Measurements from ENCODE around the gene CWC15.
"Not testable (repeated sequence)": the region's sequence is repeated elsewhere in the genome, so short reads cannot be mapped to it uniquely, and the experiment has no call there.

Gene CWC15

DNA sequence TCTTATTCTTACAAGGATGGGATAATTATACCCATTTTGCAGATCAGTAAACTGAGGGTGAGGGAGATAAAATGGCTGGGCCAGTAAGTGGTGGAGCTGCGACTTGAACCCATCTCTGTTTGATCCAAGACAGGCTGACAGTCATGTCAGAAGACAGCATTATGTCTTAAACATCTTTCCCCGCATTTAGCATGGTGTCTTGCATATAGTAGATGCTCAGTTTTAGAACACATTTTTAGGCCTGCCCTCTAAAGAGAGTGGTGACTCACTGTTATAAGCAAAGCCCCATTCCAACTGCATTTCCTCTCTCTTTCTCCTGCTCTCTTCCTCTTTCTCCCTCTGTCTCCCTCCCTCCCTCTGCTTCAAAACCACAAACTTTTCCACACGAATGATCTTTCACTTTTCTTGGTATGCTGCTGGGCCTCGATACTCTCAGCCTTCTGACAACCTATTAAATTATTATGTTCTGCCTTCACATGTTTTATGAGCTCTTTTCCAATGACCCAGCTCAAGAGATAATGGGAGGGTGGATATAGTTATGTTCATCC lies 25.2 kb downstream of the CWC15 start:
- DNase-seq, result peak; percentile 94

DNA sequence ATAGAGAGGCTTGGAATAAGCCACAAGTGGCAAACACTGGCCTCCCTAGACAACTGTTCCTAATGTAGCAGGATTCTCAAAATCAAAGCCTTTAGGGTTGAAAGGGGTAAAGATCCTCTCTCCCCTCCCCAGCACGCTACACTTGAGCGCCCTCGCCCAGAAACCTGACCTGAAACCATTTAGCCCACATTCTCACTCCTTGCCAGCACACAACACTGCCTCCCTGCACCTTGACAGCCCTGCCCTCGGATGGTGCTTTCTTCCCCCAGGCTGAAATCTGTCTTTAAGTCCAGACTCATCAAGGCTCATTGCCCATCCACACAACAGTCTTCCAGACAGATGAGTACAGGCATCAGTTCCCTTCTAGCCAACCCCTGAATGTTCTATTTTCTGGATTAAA lies 26.5 kb downstream of the CWC15 start:
- no peak for DNase-seq

DNA sequence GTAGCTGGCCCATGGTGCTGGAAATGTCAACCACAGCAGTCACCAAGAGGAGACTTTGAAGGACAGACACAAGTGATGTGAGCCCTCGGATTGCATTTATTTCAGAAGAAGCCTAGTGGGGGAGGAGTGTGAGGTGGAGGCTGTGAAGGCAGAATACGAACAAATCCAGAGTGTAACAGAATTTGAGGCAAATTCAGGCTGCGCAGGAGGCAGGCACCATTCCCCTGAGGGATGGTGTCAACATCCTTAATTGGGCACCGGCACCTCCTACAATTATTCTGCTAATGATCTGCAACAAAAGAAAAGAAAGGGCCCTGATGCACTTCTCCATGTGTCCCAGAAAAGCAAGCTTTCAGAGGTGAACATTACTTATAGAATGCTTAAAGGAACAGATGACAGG lies 32.2 kb downstream of the CWC15 start:
- DNase-seq, result no peak

DNA sequence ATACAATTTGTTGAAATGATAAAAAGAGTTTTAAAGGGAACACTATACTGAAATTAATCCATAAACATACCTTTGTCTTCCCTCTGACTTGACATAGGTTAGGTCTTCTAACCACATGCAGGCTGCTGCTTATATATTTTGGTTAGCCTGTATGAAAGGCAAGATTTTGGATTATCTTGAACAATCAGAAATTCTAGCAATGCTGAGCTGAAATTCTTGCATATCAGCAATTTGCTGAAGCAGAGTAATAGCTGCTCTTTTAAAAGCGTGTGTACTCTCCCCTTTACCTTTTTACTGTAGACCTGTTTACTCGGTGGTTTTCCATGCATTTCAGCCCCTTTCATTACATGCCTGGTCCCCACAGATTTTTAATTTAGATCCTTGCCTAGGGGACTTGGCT lies 34.0 kb downstream of the CWC15 start:
- no peak for DNase-seq

DNA sequence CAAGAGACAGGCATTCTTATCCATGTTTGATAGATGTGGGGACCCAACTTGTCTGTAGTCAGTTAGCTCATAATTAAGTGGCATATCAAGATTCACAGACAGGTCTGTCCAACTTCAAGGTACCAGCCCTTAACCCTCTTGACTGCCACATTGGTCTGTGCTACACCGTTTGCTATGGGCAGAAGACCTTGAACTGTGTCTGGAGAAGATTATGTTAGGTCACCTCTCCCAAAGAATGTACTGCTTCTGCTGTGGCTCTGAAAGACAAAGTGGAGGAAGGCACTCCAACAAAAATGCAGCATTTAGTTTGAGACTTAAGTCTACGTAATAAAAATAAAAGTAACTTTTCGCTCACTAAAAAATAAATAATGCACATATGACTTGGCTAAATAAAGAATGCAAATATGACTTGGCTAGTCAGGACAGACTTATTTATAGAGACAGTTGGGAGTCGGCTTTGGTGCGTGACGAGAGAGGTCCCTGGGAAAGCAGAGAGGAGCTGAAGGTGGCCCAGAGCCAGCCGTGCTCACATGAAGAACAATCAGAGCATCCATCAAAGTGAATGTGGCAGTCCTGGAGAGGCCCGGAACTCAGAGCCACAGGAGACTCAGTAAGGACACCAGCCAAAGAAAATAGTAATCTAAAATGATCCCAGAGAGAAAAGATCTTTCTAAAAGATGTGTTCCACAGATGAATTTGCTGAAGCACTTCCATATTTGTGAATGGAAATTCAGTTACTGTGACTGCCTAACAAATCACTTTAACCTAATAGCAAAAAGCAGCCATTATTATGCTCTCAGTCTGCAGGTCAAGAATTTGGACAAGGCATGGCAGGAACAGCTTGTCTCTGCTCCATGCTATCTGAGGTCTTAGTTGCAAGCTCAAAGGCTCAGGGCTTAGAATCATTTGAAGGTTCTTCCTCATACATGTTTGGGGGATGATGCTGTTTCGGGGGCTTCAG lies 35.0 kb downstream of the CWC15 start:
- peak; percentile 97 for DNase-seq

DNA sequence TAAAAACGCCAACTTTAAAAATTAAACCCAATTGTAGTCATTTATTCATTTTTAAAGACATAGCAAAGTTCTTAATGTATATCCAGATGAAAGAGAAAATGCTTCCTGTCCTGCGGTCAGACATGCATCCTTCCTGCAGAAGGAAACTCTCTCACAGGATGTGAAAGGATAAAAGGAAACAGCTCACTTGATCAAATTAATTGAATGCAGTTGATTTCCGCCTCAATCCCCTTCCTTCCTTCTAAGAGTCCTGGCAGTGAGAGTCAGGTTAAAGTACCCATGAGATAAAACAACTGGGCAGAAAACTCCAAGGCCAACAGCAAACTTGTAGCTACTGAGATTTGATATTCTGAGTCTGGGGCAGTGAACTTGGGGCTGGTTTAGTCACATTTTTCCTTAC lies 38.5 kb downstream of the CWC15 start:
- DNase-seq, result peak; percentile 48

DNA sequence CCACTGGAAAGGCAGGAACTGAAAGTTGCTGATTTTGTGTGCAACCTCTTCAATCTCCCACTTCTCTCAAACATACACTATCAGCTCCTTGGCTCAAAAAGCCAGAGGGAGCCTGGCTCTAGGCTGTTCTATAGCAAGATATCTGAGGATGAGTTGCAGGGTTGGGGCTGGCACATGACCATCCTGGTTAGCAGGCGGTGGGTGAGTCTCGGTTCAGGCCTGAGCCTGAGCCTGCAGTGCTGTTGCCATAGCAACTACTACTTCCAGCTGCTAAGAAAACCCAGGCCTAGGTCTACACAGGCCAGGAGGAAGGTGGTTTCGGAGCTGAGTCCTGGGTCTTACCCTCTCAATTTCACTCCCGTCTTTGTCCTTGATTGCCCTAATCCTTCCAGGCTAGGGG lies 39.0 kb downstream of the CWC15 start:
- peak; percentile 60 for DNase-seq

DNA sequence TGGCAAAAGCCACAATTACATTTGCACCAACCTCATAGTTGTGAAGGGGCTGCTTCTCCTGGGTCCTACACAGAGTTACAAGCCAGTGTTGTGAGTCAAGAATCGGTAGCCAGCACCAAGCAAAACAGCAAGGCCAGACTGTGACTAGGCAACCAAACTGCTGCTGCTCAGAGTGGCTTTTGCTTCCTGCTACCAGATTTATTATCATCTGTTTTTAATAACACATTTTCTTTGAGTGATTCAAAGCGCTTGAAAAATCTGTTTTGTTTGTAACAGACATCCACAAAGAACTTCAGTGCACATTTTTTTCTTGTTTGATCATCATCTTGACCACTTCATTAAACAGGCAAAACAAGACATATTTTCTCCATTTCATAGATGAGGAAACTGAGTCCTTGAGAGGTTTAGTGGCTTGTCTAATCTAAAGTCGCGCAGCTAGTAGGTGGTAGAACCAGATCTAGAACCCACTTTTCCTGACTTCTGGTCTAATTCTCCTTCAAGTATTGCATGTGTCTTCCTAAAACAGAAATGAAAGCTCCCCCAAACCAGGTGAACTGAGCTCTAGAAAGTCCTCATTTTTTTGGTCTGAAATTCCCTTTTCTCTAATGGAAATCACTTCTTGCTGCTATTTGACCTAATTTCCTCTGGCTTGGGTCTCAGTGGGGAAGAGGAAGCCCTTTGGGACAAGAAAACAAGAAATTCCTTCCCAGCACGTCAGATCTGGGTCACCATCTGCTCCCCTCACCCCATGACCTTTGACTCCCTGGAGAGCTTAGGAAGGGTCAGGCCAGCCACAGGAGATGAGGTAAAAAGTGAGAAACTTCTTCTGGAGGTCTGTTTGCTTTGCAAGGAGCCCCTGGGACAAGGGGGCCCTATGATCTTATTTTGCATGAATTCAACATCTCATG lies 39.9 kb downstream of the CWC15 start:
- peak; percentile 99 for DNase-seq

DNA sequence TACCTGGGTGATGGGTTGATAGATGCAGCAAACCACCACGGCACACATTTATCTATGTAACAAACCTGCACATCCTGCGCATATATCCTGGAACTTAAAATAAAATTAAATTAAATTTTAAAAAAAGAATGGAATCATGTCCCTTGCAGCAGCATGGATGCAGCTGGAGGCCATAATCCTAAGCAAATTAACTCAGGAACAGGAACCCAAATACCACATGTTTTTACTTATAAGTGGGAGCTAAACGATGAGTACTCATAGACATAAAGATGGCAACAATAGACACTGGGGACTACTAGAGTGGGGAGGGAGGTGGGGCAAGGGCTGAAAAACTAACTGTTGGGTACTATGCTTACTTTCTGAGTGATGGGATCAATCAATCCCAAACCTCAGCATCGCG lies 40.9 kb downstream of the CWC15 start:
- peak; percentile 65 for DNase-seq

DNA sequence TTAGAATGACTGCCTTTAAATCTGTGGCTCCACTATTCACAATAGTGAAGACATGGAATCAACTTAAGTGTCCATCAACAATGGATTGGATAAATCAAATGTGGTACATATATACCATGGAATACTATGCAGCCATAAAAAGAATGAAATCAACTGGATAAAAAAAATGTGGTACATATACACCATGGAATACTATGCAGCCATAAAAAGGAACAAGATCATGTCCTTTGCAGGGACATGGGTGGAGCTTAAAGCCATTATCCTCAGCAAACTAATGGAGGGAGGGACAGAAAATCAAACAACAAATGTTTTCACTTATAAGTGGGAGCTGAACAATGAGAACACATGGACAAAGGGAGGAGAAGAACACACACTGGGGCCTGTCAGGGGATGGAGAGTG lies 41.3 kb downstream of the CWC15 start:
- not testable (repeated sequence) for DNase-seq

DNA sequence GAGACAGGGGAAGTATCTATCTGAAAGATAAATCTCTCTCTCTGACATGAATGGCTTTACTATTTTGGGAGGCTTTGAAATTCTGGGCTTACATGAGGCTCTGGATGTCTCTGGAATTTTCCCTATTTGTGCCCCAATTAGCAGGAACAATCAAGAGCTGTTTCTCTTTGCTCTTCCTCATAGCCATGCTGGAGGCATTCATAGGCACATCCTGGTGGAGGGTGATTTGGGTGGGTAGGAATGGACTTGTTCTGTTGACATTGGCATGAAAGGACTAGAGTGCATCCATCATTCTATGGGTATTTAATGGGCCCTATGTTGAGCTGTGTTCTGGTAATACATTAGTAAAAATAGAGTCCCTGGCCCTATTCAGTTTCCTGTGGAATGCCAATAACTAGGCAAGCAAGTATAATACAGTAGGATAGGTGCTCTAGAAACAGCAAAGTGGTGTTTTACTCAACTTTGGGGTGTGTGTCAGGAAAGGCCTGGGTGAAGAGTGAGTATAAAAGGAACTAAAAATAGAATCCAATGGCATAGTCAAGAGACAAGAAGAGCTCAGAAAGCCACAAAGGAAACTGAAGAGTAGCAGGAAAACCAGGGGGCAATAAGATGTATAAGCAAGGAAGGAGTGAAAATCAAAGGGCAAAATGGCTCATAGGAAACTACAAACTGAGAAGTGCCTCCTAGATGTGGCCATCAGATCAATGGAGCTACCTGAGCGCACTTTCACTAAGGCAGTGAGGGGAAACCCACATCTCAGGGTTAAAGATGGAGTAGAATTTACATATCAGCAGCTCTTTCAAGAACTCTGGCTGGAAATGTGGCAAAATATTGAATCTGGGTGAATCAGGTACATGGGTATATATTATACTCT lies 45.0 kb downstream of the CWC15 start:
- peak; percentile 37 for DNase-seq

DNA sequence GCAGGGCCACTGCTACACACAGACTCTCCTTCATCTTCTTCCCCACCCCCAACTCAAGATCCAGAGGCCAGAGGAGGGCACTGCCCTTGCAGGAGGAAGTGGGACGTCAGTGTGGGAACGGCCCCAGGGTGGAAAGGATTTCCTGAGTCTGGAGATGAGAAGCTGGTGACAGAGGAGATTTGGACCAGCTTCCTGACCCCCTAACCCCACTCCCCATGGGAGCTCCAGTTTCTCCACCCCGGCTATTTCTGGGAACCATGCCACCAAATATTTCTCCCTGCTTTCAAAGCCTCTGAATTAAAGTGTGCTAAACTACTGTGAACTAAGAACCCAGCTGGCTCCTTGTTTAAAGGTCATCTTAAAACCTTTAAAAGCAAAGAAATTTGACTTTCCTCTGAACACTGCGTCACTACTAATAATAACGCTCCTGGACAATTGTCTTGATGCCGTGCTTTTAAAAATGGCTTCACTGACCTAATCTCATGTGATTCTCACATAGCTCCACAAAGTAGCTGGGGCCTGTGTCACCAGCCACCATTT lies 46.6 kb downstream of the CWC15 start:
- DNase-seq, result peak; percentile 97

DNA sequence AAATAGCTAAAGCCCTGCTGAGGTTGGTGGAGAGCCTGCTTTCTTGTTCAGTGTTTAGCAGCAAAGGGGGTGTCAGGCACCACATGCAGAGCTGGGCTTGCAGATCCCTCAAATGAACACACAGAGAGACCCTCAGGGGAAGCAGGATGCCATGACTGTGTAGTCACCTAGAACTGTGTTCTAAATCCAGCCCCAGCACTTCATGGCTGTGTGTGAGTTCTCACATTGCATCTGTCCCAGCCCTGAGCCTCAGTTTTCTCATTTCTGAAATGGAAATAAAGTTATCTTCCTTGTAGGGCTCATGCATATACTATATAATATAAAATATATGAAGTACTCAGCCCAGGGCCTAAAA lies 47.1 kb downstream of the CWC15 start:
- DNase-seq, result peak; percentile 62

DNA sequence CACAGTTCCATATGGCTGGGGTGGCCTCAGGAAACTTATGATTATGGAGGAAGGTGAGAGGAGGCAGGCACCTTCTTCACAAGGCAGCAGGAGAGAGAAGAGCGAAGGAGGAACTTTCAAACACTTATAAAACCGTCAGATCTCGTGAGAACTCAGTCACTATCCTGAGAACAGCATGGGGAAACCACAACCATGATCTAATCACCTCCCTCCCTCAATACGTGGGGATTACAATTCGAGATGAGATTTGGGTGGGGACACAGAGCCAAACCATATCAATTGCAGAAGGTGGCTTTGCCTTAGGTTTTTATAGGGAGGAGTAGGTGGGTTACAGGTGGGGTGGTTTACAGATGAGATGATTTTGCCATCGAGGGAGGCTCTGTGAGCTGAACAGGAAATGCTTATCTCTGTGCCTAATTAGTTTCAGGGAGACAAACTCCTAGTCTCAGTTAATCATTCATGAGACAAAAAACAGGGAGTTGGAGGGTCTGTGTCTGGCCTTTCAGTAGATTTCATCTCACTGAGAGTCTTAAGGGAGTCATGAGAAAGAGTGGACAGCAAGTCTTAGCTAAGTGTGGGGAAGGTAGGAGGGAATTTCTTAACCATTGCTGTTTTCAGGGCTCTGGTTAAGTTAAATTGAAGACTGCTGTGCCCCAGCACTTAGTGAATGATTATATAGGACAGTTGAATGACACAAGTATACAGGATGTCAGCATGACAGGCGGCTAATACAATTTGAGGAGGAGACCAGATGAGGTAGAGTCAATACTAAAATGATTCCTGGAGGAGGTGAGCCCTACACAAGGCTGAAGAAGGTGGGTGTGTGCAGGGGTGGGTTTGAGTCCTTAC lies 47.7 kb downstream of the CWC15 start:
- DNase-seq, result no peak

DNA sequence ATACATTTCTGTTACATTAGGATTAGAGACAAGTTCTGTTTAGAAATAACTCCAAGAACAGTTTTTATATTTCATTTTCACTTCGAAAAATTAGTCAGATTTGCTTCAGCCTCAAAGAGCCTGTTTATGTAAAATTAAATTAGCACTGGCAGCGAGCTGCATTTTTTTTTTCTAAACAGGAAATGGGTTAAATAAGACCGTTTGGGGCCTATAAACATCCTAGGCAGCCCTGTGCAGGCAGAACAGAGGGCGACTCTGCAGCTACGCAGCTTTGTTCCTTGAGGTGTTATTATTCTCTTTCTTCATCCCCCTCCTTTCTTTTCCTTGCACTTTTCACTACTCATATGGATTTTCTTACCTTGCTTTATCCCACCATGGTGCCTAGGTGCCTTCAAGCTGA lies 48.7 kb downstream of the CWC15 start:
- no peak for DNase-seq

DNA sequence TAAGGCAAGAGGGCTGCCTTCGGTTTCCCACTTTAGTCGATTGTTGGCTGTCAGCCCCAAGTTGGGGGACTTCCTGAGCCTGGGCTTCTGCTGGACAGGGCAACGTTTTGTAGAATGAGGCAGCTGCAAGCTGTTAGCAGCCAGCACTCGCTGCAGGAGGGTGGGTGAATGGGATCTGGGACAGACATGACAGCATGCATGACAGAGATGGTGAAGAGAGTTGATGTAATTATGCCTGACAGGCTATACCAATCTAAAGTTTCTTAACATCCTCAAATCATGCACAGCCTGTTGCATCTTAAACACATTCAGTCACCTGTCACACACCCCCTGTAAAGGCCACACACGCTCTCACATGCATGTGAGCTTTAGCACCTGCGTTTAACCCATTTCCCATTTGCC lies 49.2 kb downstream of the CWC15 start:
- no peak for DNase-seq

DNA sequence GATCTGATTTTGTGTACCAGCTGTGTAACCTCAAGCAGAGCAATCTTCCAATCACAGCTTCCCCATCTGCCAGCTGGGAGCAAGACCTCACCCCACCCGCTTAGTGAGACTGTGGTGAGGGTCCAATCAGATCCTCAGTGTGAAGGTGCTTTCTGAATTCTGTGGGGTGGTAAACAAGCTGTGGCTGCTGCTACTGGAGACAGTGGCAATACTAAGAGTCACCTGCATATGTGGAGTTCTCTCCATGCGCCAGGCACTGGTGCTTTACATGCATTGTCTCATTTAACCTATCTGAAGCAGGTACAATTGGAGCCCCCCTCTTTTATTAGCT lies 50.4 kb downstream of the CWC15 start:
- no peak for DNase-seq

DNA sequence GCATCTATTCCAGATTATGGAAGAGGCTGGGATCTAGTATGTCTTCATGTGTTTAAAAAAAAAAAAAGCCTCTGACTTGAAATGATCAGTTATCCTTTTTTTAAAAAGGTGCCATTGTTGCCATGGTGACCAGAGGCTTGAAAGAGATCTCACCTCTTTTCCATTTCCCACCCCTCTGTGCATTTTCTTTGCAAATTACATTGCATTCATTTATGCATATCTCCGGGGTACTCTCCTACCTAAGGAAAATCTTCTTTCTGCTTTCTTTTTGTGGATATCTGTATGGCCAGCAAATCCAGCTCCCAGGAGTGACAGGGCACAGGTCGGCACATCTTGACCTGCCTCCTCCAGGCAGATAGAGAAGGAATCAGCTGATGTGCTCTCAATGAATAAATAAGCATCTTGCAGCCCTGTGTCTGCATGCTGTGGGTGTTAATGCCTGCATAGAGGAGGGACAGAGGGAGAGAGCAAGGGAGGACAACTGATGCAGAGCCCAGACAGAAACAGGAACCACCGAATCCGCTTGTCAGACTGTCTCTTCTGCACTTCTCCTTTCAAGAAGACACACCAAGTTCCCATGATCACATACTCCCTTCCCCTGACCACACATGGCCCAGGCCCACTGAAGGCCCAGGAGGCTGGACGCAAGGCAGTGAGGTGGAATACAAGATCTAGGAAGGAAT lies 50.9 kb downstream of the CWC15 start:
- no peak for DNase-seq

DNA sequence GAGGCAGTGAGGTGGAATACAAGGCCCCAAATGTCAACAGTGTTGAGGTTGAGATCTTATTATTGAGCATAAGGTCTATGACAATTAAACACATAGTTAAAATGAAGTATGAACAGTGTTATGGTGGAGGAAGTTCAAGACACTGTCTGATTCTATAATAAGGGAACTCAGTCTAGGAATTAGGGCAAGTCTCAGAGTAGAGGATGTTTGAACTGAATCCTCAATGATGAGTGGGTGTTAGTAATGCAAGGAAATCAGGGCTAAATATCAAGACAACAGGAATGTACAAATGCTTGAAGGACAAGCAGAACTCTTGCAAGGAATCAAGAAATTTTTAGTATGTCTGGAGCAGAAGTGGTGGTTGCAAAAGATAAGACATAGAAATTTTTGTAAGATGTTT lies 53.0 kb downstream of the CWC15 start:
- no peak for DNase-seq

DNA sequence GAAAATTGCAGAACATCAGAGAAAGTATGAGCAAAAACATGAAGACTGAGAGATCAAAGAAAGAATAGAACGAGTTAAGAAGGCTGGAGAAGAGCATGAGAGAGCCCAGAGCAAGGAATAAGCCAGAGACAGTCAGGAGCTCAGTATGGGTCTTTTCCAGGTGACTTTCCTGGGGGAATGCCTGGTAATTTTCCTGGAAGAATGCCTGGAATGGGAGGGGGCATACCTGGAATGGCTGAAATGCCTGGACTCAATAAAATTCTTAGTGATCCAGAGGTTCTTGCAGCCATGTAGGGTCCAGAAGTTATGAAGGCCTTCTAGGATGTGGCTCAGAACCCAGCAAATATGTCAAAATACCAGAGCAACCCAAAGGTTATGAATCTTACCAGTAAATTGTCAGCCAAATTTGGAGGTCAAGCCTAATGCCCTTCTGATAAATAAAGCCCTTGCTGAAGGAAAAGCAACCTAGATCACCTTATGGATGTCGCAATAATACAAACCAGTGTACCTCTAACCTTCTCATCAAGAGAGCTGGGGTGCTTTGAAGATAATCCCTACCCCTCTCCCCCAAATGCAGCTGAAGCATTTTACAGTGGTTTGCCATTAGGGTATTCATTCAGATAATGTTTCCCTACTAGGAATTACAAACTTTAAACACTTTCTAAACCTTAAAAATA lies 59.5 kb downstream of the CWC15 start:
- not testable (repeated sequence) for DNase-seq

Data from fibroblast of upper back skin (primary cell).